WTC11 (cell line): ENCODE results near the gene BRSK1. TPM values are rescaled to one million over a fixed set of nuclear protein-coding genes. Genes with fewer than 3 reads are reported as not detected.

Experiments used
- ATAC-seq: fragments of 200-7000 bp; cut with Tn5 transposase; 2 replicates; pipeline ENCODE4 v1.10.0; 2021; ENCODE audit warnings: mild to moderate bottlenecking, moderate library complexity
- CTCF ChIA-PET: fragments of 300-600 bp; sonication (Branson Sonifier 250); formaldehyde crosslinking; loops from one replicate; lab custom pipeline; 2021; ENCODE audit warnings: antibody characterized with exemption; lab: Charles Lee
- POLR2A ChIA-PET: fragments of 350-600 bp; sonication (Branson Sonifier 250); formaldehyde crosslinking; loops from one replicate; lab custom pipeline; 2021; ENCODE audit warnings: antibody characterized with exemption; lab: Charles Lee
- DNase-seq: peaks from one replicate; pipeline ENCODE4 v3.0.0; 2021; ENCODE audit warnings: low spot score
- H3K27ac Mint-ChIP-seq: 2 replicates; pipeline ENCODE4 v1.8.0; 2021; ENCODE audit warnings: mixed read lengths
- H3K27me3 Mint-ChIP-seq: 2 replicates; pipeline ENCODE4 v1.8.0; 2021; ENCODE audit warnings: low read depth, mild to moderate bottlenecking, moderate library complexity, mixed read lengths
- H3K36me3 Mint-ChIP-seq: 2 replicates; pipeline ENCODE4 v1.8.0; 2021; ENCODE audit warnings: mixed read lengths
- H3K4me1 Mint-ChIP-seq: 2 replicates; pipeline ENCODE4 v1.8.0; 2022; ENCODE audit warnings: mixed read lengths
- H3K4me3 Mint-ChIP-seq: 2 replicates; pipeline ENCODE4 v1.8.0; 2021; ENCODE audit warnings: mild to moderate bottlenecking, moderate library complexity, mixed read lengths
- H3K9me3 Mint-ChIP-seq: 2 replicates; pipeline ENCODE4 v1.8.0; 2021; ENCODE audit warnings: mixed read lengths
- CREB1 ChIP-seq: sonication (generic); formaldehyde crosslinking; IDR thresholded peaks from 2 replicates; pipeline ENCODE4 v1.8.0; 2023; ENCODE audit warnings: mild to moderate bottlenecking, missing genetic modification reagents
- ELF4 ChIP-seq: sonication (generic); formaldehyde crosslinking; IDR thresholded peaks from 2 replicates; pipeline ENCODE4 v1.8.1; 2022; ENCODE audit warnings: low read depth, mild to moderate bottlenecking, moderate library complexity, missing genetic modification reagents
- FOXJ3 ChIP-seq: sonication (generic); formaldehyde crosslinking; IDR thresholded peaks from 2 replicates; pipeline ENCODE4 v1.9.0; 2021; ENCODE audit warnings: missing genetic modification reagents, mild to moderate bottlenecking, borderline replicate concordance
- GTF2I ChIP-seq: fragments of 250-450 bp; sonication (Bioruptor Pico); conservative IDR thresholded peaks from 2 replicates; pipeline ENCODE4 v1.4.0; 2021; ENCODE audit warnings: mild to moderate bottlenecking
- HMGA2 ChIP-seq: fragments of 250-450 bp; sonication (Bioruptor Pico); IDR thresholded peaks from 2 replicates; pipeline ENCODE4 v1.4.0; 2021; ENCODE audit warnings: mild to moderate bottlenecking, moderate library complexity
- NFE2L1 ChIP-seq: sonication (generic); formaldehyde crosslinking; IDR thresholded peaks from 2 replicates; pipeline ENCODE4 v1.8.1; 2023; ENCODE audit warnings: missing genetic modification reagents
- NR1H2 ChIP-seq: sonication (generic); formaldehyde crosslinking; IDR thresholded peaks from 2 replicates; pipeline ENCODE4 v1.9.0; 2021; ENCODE audit warnings: mild to moderate bottlenecking, moderate library complexity, missing genetic modification reagents
- NR3C1 ChIP-seq: sonication (generic); formaldehyde crosslinking; conservative IDR thresholded peaks from 2 replicates; pipeline ENCODE4 v1.8.1; 2023; ENCODE audit warnings: low read depth, mild to moderate bottlenecking, missing genetic modification reagents
- SOX15 ChIP-seq: fragments of 250-450 bp; sonication (Bioruptor Pico); IDR thresholded peaks from 2 replicates; pipeline ENCODE4 v1.9.0; 2021; ENCODE audit warnings: mild to moderate bottlenecking
- ZBTB21 ChIP-seq: sonication (generic); formaldehyde crosslinking; IDR thresholded peaks from 2 replicates; pipeline ENCODE4 v1.8.1; 2023; ENCODE audit warnings: mild to moderate bottlenecking, missing genetic modification reagents, borderline replicate concordance
- ZNF232 ChIP-seq: sonication (generic); formaldehyde crosslinking; IDR thresholded peaks from 2 replicates; pipeline ENCODE4 v1.8.0; 2022; ENCODE audit warnings: mild to moderate bottlenecking, missing genetic modification reagents
- total RNA-seq: library from RNA; stranded (reverse); gene quantifications from 3 replicates; pipeline ENCODE4 v1.2.3, GENCODE V29; 2021
- TF ChIP-seq, protein P1 (sequence below): sonication (generic); formaldehyde crosslinking; IDR thresholded peaks from 2 replicates; pipeline ENCODE4 v1.8.1; 2023; ENCODE audit warnings: mild to moderate bottlenecking, missing genetic modification reagents
- TF ChIP-seq, protein P2 (sequence below): sonication (generic); formaldehyde crosslinking; IDR thresholded peaks from 2 replicates; pipeline ENCODE4 v1.8.1; 2022; ENCODE audit warnings: missing genetic modification reagents, borderline replicate concordance
- TF ChIP-seq, protein P3 (sequence below): fragments of 250-450 bp; sonication (Bioruptor Pico); IDR thresholded peaks from 2 replicates; pipeline ENCODE4 v1.9.0; 2021; ENCODE audit warnings: moderate library complexity, mild to moderate bottlenecking, inconsistent platforms, borderline replicate concordance
- TF ChIP-seq, protein P4 (sequence below): sonication (generic); formaldehyde crosslinking; IDR thresholded peaks from 2 replicates; pipeline ENCODE4 v1.8.1; 2022; ENCODE audit warnings: mild to moderate bottlenecking, moderate library complexity, missing genetic modification reagents
- TF ChIP-seq, protein P5 (sequence below): fragments of 250-450 bp; sonication (Bioruptor Pico); IDR thresholded peaks from 2 replicates; pipeline ENCODE4 v1.8.0; 2021; ENCODE audit warnings: mild to moderate bottlenecking
- TF ChIP-seq, protein P6 (sequence below): sonication (generic); formaldehyde crosslinking; IDR thresholded peaks from 2 replicates; pipeline ENCODE4 v1.8.0; 2023; ENCODE audit warnings: mild to moderate bottlenecking, missing genetic modification reagents

BRSK1 gene
- total RNA-seq, 1 experiment from 2014 or later, result 52.4 TPM

DNA sequence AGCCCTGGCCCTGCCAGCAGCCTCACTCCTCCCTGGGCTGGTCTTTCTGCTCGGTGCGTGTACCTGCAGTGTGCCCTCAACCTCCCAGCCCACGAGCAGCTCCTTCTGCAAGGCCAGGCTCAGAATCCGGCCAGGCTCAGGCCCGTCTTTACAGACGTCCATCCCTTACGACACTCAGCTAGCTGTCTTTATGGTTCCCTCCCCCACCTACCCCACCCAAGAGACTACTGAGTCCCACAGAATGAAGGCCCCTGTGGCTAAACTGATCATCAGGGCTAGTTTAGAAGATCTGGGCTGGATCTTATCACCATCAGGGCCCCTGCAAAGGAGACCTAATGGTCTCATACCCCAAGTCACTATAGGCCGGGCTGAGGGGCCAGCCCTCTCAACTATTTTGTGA is 30.6 kb downstream of the BRSK1 start (continued):
- TF ChIP-seq NR3C1 (CRISPR knock-in tag) (no peak), ELF4 (CRISPR knock-in tag) (no peak)
- TF ChIP-seq, protein P1, sequence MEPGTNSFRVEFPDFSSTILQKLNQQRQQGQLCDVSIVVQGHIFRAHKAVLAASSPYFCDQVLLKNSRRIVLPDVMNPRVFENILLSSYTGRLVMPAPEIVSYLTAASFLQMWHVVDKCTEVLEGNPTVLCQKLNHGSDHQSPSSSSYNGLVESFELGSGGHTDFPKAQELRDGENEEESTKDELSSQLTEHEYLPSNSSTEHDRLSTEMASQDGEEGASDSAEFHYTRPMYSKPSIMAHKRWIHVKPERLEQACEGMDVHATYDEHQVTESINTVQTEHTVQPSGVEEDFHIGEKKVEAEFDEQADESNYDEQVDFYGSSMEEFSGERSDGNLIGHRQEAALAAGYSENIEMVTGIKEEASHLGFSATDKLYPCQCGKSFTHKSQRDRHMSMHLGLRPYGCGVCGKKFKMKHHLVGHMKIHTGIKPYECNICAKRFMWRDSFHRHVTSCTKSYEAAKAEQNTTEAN, result no peak

DNA sequence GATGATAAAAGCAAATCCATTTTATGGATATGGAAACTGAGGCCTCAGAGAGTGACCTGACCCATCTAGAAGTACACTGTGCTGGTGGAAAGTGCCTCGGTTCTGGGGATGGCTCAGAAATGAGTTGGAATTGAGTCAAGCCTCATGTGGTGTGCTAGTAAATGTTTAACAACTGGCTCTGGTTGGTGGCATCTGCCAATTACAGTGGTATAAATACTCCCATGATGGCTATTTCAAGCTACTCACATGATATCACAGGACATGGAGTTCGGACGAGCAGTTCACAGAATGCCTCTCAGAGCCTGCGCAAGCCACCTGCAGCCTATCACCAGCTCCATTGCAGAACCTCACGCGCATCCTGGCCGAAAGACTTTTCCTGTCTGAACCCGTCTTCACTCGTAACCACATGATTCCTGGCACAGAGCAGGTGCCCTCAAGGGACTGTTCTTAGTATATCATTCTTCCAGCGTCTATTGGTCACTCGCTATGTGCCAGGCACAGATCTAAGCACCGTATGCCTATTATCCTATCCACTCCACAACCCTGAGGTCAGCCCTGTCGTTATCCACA is 32.2 kb downstream of the BRSK1 start:
- no peak overlapping the region for H3K4me3 Mint-ChIP-seq
- POLR2A ChIA-PET, result interaction anchor here (0.6 to 0.7 kb wide), 2 partner anchors 33 to 61 kb away, joined by 6 read pairs; no protein-coding TSS in a partner anchor
- no peak overlapping the region for H3K27ac Mint-ChIP-seq
- peaks cover 6% of the 10 kb centered on the region; the same call in 1 of the 2 replicates for H3K27me3 Mint-ChIP-seq
- no peak for ATAC-seq
- CTCF ChIA-PET, result interaction anchor here (1.6 kb wide), 1 partner anchor 15 kb away, joined by 7 read pairs; no protein-coding TSS in a partner anchor
- no peak for TF ChIP-seq HMGA2 (CRISPR knock-in tag)
- TF ChIP-seq, protein P2, sequence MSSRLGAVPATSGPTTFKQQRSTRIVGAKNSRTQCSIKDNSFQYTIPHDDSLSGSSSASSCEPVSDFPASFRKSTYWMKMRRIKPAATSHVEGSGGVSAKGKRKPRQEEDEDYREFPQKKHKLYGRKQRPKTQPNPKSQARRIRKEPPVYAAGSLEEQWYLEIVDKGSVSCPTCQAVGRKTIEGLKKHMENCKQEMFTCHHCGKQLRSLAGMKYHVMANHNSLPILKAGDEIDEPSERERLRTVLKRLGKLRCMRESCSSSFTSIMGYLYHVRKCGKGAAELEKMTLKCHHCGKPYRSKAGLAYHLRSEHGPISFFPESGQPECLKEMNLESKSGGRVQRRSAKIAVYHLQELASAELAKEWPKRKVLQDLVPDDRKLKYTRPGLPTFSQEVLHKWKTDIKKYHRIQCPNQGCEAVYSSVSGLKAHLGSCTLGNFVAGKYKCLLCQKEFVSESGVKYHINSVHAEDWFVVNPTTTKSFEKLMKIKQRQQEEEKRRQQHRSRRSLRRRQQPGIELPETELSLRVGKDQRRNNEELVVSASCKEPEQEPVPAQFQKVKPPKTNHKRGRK (CRISPR knock-in tag), result no peak
- TF ChIP-seq, protein P3, sequence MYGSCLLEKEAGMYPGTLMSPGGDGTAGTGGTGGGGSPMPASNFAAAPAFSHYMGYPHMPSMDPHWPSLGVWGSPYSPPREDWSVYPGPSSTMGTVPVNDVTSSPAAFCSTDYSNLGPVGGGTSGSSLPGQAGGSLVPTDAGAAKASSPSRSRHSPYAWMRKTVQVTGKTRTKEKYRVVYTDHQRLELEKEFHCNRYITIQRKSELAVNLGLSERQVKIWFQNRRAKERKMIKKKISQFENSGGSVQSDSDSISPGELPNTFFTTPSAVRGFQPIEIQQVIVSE (CRISPR knock-in tag), result no peak
- TF ChIP-seq, protein P4, sequence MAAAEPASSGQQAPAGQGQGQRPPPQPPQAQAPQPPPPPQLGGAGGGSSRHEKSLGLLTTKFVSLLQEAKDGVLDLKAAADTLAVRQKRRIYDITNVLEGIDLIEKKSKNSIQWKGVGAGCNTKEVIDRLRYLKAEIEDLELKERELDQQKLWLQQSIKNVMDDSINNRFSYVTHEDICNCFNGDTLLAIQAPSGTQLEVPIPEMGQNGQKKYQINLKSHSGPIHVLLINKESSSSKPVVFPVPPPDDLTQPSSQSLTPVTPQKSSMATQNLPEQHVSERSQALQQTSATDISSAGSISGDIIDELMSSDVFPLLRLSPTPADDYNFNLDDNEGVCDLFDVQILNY (CRISPR knock-in tag), result no peak
- TF ChIP-seq, protein P5, sequence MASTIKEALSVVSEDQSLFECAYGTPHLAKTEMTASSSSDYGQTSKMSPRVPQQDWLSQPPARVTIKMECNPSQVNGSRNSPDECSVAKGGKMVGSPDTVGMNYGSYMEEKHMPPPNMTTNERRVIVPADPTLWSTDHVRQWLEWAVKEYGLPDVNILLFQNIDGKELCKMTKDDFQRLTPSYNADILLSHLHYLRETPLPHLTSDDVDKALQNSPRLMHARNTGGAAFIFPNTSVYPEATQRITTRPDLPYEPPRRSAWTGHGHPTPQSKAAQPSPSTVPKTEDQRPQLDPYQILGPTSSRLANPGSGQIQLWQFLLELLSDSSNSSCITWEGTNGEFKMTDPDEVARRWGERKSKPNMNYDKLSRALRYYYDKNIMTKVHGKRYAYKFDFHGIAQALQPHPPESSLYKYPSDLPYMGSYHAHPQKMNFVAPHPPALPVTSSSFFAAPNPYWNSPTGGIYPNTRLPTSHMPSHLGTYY (CRISPR knock-in tag), result no peak
- TF ChIP-seq, protein P1, result no peak
- TF ChIP-seq, protein P6, sequence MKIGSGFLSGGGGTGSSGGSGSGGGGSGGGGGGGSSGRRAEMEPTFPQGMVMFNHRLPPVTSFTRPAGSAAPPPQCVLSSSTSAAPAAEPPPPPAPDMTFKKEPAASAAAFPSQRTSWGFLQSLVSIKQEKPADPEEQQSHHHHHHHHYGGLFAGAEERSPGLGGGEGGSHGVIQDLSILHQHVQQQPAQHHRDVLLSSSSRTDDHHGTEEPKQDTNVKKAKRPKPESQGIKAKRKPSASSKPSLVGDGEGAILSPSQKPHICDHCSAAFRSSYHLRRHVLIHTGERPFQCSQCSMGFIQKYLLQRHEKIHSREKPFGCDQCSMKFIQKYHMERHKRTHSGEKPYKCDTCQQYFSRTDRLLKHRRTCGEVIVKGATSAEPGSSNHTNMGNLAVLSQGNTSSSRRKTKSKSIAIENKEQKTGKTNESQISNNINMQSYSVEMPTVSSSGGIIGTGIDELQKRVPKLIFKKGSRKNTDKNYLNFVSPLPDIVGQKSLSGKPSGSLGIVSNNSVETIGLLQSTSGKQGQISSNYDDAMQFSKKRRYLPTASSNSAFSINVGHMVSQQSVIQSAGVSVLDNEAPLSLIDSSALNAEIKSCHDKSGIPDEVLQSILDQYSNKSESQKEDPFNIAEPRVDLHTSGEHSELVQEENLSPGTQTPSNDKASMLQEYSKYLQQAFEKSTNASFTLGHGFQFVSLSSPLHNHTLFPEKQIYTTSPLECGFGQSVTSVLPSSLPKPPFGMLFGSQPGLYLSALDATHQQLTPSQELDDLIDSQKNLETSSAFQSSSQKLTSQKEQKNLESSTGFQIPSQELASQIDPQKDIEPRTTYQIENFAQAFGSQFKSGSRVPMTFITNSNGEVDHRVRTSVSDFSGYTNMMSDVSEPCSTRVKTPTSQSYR, result no peak
- TF ChIP-seq FOXJ3 (CRISPR knock-in tag), result no peak
- no peak for TF ChIP-seq NFE2L1
- no peak for TF ChIP-seq SOX15 (CRISPR knock-in tag)
- TF ChIP-seq GTF2I, result no peak
- TF ChIP-seq ZNF232 (CRISPR knock-in tag), result no peak
- no peak for TF ChIP-seq NR1H2 (CRISPR knock-in tag)
- no peak for TF ChIP-seq CREB1
- no peak for TF ChIP-seq ZBTB21 (CRISPR knock-in tag)
- H3K4me1 Mint-ChIP-seq, result peaks cover 8% of the 10 kb centered on the region
- DNase-seq, result no peak
- H3K9me3 Mint-ChIP-seq, result no peaks in the 10 kb centered on the region
- H3K36me3 Mint-ChIP-seq, result no peaks in the 10 kb centered on the region
